GM12872 (cell line): ENCODE results near the gene QRICH1.

Experiments
- TF ChIP-seq, protein P1 (sequence below): IDR thresholded peaks from 3 replicates; pipeline ENCODE4 v1.5.1; 2011; ENCODE audit warnings: low read depth, mild to moderate bottlenecking, low read length, moderate library complexity; ENCODE audit not compliant: insufficient read depth

Gene QRICH1

DNA sequence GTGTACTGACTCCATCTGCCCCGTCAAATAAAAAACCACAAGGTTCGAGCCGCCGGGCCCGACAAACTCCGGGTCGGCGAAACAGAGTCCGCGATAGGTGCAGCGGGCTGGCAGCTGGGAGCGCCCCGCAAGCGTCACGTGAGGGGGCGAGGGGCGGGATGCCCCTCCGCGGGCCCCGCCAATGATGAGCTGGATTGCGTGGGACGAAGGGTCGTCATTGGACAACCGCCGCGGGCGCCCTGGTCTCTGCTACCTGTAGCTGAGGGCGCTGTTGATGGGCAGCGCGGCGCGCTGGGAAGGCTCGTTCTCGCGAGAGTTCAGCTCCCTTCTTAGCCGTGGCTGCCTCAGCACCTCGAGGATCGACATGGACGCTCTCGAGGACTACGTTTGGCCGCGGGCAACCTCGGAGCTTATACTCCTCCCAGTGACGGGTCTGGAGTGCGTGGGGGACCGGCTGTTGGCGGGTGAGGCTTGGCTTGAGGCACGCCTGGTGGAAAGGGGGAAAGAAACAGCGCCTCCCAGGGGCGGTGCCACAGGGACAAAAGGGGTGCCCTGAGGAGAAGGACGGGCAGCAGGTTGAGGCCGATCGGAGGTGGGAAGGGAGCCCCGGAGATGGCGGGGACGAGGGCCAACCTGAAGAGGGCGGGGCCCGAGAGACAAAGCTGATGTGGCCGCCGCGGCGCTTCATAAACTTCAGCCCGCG lies 86.7 kb downstream of the QRICH1 start, which contains the start of gene WDR6:
Gene WDR6 (plus strand): TSS at position 324 of the 703 bp plus-strand sequence. CDS start 41 bp downstream, at position 365.
- TF ChIP-seq, protein P1, sequence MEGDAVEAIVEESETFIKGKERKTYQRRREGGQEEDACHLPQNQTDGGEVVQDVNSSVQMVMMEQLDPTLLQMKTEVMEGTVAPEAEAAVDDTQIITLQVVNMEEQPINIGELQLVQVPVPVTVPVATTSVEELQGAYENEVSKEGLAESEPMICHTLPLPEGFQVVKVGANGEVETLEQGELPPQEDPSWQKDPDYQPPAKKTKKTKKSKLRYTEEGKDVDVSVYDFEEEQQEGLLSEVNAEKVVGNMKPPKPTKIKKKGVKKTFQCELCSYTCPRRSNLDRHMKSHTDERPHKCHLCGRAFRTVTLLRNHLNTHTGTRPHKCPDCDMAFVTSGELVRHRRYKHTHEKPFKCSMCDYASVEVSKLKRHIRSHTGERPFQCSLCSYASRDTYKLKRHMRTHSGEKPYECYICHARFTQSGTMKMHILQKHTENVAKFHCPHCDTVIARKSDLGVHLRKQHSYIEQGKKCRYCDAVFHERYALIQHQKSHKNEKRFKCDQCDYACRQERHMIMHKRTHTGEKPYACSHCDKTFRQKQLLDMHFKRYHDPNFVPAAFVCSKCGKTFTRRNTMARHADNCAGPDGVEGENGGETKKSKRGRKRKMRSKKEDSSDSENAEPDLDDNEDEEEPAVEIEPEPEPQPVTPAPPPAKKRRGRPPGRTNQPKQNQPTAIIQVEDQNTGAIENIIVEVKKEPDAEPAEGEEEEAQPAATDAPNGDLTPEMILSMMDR: peak; percentile 41; the same call in 2 of the 3 replicates

DNA sequence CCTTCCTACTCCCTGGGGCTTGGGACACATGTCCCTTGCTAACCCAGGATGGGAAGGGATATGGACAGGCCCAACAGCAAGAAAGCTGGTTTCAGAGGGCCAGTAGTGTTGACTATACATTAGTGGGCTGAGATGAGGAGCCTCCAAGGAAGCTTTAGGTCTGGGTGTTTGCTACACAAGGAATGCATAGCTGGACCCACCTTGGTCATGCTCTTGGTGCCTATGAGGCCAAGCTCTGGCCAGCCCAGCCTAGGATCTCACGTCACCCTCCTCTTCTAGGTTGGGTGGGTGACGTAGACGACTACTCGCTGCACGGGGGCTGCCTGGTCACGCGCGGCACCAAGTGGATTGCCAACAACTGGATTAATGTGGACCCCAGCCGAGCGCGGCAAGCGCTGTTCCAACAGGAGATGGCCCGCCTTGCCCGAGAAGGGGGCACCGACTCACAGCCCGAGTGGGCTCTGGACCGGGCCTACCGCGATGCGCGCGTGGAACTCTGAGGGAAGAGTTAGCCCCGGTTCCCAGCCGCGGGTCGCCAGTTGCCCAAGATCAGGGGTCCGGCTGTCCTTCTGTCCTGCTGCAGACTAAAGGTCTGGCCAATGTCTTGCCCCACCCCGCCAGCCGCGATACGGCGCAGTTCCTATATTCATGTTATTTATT lies 87.3 kb downstream of the QRICH1 start:
- TF ChIP-seq, protein P1: no peak

DNA sequence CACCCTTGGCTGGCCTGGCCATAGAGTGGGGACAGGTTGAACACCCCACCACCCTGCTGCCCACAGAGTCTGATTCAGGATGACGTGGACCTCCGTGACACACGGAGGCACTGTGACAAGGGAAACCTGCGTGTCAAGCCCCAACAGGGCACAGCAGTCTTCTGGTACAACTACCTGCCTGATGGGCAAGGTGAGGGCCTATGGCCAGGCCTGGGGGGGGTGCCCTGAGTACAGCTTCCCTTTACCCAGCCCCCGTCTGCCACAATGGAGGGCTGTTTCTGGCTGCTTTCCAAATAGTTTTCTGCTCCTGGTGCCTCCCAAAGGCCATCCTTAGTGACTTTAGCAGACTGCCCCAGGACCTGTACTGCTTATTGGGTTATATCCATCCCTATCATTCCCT lies 87.9 kb downstream of the QRICH1 start:
- TF ChIP-seq, protein P1: no peak

DNA sequence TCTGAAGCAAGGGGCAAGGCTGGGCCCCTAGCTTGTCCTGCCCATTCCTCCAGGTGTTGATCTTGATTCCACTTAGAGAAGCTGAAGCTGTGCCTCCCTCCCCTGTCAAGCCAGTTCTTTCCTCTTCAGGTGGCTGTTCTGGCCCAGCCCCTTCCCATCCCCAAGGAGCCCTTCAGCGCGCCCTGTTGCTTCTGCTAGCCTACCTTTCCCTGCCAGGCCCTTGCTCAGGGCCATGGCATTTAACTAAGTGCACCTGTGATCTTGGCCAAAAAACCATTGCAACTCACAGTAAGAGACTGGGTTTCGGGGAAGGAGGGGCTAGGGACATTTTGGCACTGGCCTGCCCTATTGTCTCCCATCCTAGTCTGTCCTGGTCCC lies 88.6 kb downstream of the QRICH1 start:
- TF ChIP-seq, protein P1: no peak

DNA sequence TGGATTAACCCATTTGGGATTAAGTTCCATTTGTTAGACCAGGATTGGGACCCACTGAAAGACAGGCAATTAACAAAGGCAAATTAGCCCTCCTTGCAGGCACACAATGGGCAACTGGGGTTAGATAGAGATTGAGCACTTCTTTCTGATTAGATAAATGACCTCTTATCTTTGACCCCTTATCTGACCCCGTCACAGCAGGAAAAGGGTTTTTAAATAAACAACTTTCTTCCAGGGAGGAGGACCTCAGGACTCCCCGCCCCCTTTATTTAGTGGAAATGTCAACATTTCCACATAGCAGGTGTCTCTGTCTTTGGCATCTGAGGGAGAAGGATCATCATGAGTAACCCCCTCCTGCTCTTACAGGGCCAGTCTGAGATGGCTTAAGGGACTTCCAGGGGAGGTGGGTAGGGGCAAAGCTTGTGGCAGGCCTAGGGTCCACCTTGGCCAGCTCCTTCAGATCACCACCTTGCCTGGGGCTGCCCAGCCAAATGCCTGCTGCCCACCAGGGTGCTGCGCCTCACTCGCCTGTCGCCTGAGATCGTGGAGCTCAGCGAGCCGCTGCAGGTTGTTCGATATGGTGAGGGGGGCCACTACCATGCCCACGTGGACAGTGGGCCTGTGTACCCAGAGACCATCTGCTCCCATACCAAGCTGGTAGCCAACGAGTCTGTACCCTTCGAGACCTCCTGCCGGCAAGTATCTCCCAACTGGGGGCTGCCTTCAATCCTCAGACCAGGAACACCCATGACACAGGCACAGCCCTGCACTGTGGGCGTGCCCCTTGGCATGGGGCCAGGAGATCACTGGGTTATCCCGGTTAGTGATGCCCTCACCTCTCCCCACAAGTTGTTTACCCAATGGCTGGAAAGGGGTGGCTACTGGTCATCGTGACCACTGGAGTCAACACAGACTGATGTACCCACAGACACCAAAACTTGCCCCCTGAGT lies 89.2 kb downstream of the QRICH1 start:
- TF ChIP-seq, protein P1: no peak

DNA sequence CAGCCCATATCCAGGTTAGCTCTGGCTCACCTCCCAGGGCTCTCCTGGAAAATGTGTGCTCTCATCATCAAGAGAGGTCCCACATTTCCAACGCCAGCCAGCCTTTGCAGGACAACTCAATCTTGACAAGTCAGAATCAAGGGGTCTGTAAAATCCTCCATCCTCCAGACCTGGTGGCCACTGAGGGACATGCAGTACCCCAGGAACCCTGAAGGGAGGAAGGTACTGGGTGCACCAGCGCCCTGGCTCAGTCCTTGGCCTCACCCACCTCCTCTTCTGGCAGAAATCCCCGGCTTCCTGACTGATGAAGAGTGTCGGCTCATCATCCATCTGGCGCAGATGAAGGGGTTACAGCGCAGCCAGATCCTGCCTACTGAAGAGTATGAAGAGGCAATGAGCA lies 92.7 kb downstream of the QRICH1 start:
- TF ChIP-seq, protein P1: no peak
